ENCODE data around the gene PAPLN. TPM values are rescaled to one million over a fixed set of nuclear protein-coding genes. Genes with fewer than 3 reads are reported as not detected.
A peak's percentile ranks its signal among the peaks of the same experiment; 100 is the strongest.

Gene PAPLN
- total RNA-seq, 2 donors from 2014 or later: 9.6 to 13.5 TPM

DNA sequence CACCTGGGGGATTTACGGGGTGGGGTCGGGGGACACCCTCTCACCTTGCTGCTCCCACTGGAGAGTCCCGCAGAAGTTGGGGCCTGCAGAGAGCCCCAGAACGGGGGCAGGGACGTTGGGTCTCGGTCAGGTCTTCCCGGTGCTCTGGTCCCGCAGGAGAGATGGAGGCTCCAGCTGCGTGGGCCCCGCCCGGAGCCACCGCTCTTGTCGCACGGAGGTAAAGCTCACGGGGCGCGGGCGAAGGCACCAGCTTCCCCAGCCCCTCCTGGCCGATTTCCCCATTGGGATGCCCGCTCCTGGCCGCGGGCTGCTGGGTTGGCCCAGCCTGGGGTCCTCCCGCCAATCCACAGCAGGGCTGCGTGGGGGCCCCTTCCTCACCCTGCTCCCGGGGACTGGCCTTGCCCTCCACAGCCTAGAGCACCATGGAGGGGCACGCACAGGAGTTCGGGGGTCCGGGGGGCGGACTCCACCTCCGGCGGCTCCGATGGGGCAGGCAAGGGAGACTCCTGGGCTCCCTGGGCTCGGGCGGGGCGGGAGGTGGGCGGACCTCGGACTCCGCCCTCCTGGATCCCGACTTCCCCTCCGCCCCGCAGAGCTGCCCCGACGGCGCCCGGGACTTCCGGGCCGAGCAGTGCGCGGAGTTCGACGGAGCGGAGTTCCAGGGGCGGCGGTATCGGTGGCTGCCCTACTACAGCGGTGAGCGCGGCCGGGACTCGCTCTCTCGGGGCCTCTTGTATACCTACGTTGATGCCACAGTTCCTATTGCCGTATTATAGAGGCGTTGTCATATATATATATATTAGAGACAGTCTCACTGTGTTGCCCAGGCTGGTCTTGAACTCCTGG lies 8.4 kb downstream of the PAPLN start:
- no peaks in the 10 kb centered on the region for H3K9me3 ChIP-seq
- 23 to 31% methylated on average over 16 to 56 of the region's 64 CpGs for WGBS, 2 donors
- H3K27me3 ChIP-seq: no peaks in the 10 kb centered on the region
- DNase-seq: peak in 3 of 4 donors; percentile 34 to 53 (median 46)
- H3K36me3 ChIP-seq (replicated peaks in 1 of 2; ENCODE audit: insufficient read depth in 1 of 2, low read depth in 2 of 2): no peaks in the 10 kb centered on the region
- no peak overlapping the region for H3K27ac ChIP-seq
- intact Hi-C loops (cut with DNase I): no loop called here
- no peak overlapping the region for H3K4me3 ChIP-seq
- peaks cover 9% of the 10 kb centered on the region for H3K4me1 ChIP-seq
- ATAC-seq: peak; percentile 59
- no peak for TF ChIP-seq POLR2A (IDR thresholded peaks at IDR 0.05)
- TF ChIP-seq, protein P1, sequence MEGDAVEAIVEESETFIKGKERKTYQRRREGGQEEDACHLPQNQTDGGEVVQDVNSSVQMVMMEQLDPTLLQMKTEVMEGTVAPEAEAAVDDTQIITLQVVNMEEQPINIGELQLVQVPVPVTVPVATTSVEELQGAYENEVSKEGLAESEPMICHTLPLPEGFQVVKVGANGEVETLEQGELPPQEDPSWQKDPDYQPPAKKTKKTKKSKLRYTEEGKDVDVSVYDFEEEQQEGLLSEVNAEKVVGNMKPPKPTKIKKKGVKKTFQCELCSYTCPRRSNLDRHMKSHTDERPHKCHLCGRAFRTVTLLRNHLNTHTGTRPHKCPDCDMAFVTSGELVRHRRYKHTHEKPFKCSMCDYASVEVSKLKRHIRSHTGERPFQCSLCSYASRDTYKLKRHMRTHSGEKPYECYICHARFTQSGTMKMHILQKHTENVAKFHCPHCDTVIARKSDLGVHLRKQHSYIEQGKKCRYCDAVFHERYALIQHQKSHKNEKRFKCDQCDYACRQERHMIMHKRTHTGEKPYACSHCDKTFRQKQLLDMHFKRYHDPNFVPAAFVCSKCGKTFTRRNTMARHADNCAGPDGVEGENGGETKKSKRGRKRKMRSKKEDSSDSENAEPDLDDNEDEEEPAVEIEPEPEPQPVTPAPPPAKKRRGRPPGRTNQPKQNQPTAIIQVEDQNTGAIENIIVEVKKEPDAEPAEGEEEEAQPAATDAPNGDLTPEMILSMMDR (IDR thresholded peaks at IDR 0.05): no peak

DNA sequence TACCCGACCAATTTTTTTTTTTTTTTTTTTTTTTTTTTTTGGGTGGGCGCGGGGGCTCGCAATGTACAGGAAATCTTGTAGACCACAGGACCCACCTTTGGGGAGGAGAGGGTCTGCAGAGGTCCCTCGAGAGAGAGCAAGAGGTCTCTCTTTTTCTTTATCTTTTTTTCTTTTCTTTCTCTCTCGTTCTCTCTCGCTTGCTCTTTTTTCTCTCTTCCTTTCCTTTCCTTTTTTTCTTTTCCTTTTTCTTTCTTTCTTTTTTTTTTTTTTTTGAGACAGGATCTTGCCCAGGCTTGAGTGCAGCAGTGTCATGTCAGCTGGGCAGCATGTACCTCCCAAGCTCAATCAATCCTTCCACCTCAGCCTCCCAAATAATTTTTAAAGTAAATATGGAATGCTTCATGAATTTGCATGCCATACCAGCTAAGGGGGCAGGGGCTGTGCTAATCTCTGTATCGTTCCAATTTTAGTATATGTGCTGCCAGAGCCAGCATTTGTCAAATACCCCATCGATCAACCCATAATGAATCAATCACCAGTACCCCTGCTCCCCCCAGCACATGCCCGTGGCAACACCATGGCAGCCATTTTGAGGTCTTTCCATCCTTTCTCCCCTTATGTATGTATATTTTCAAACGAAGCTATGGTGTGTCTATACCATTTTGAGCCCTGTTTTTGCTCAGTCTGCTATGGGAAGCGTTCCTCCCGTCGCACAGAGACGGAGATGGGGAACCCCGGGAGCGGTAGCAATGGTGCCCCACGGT lies 9.3 kb downstream of the PAPLN start:
- intact Hi-C loops (cut with DNase I): no loop called here
- Histone ChIP-seq H3K27ac (no peak overlapping the region), H3K9me3 (no peaks in the 10 kb centered on the region), H3K27me3 (no peaks in the 10 kb centered on the region), H3K36me3 (replicated peaks in 1 of 2; ENCODE audit: insufficient read depth in 1 of 2, low read depth in 2 of 2) (no peaks in the 10 kb centered on the region), H3K4me1 (peaks cover 9% of the 10 kb centered on the region), H3K4me3 (no peak overlapping the region)
- WGBS, 2 donors: 73 to 77% methylated on average over 18 of the region's 18 CpGs
- ATAC-seq (no peak), DNase-seq (no peak)
- TF ChIP-seq, protein P1 (IDR thresholded peaks at IDR 0.05): no peak
- no peak for TF ChIP-seq POLR2A (IDR thresholded peaks at IDR 0.05)

DNA sequence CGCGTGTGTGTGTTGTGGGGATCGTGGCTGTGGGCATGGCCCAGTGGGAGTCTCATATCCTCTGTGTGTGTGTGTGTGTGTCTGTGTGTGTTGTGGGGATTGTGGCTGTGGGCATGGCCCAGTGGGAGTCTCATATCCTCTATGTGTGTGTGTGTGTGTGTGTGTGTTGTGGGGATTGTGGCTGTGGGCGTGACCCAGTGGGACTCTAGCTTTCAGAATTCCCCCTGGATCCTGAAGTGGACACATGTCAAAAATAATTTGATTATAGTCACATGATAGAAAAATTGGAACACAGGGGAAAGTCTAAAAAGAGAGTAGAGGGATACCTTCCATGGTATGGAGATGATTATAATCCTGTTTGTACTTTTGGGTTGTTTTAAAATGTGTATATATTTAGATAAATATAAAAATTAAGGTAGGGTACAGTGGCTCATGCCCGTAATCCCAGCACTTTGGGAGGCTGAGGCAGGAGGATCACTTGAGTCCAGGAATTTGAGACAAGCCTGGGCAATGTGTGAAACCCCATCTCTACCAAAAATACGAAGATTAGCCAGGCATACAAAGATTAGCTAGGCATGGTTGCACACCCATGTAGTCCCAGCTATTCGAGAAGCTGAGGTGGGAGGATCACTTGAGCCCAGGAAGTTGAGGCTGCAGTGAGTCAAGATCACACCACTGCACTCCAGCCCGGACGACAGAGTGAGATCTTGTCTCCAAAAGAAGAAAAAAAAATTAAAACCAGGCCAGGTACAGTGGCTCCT lies 11.0 kb downstream of the PAPLN start:
- intact Hi-C loops (cut with DNase I): no loop called here
- 66 to 69% methylated on average over 9 of the region's 9 CpGs for WGBS, 2 donors

DNA sequence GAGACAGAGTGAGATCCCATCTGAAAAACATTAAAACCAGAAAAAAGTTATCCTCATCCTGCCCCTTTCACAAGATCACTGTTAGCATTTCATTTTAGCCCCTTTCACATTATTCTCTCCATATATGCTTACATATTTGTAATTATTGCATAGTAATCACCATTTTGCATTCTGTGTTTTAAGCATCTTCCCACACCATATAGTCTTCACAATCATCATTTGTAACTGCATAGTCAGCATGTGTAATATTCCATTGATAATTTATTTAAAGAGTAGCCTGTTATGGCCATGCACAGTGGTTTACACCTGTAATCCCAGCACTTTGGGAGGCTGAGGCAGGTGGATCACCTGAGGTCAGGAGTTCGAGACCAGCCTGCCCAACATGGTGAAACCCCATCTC lies 11.8 kb downstream of the PAPLN start:
- H3K36me3 ChIP-seq (replicated peaks in 1 of 2; ENCODE audit: insufficient read depth in 1 of 2, low read depth in 2 of 2): no peaks in the 10 kb centered on the region
- DNase-seq (no peak), ATAC-seq (no peak)
- intact Hi-C loops (cut with DNase I): no loop called here
- H3K4me3 ChIP-seq: no peak overlapping the region
- no peak overlapping the region for H3K27ac ChIP-seq
- H3K9me3 ChIP-seq: no peaks in the 10 kb centered on the region
- WGBS, 2 donors: 93 to 100% methylated on average over 1 of the region's 1 CpG
- peaks cover 9% of the 10 kb centered on the region for H3K4me1 ChIP-seq
- no peak for TF ChIP-seq POLR2A (IDR thresholded peaks at IDR 0.05)
- TF ChIP-seq, protein P1 (IDR thresholded peaks at IDR 0.05): no peak
- H3K27me3 ChIP-seq: no peaks in the 10 kb centered on the region

More for the DNA sequence above, 11.0 kb downstream of the PAPLN start:
- H3K27me3 ChIP-seq: no peaks in the 10 kb centered on the region
- no peak overlapping the region for H3K4me3 ChIP-seq
- no peaks in the 10 kb centered on the region for H3K36me3 ChIP-seq (replicated peaks in 1 of 2; ENCODE audit: insufficient read depth in 1 of 2, low read depth in 2 of 2)
- TF ChIP-seq POLR2A (IDR thresholded peaks at IDR 0.05): no peak
- TF ChIP-seq, protein P1 (IDR thresholded peaks at IDR 0.05): no peak
- ATAC-seq (no peak), DNase-seq (no peak)
- H3K9me3 ChIP-seq: no peaks in the 10 kb centered on the region
- peaks cover 9% of the 10 kb centered on the region for H3K4me1 ChIP-seq
- H3K27ac ChIP-seq: no peak overlapping the region
